ENCODE results near the gene EBPL.

GRCh38 chr13:49616676-49617065 is 74.6 kb downstream of the EBPL start:
- TF ChIP-seq, protein P1, sequence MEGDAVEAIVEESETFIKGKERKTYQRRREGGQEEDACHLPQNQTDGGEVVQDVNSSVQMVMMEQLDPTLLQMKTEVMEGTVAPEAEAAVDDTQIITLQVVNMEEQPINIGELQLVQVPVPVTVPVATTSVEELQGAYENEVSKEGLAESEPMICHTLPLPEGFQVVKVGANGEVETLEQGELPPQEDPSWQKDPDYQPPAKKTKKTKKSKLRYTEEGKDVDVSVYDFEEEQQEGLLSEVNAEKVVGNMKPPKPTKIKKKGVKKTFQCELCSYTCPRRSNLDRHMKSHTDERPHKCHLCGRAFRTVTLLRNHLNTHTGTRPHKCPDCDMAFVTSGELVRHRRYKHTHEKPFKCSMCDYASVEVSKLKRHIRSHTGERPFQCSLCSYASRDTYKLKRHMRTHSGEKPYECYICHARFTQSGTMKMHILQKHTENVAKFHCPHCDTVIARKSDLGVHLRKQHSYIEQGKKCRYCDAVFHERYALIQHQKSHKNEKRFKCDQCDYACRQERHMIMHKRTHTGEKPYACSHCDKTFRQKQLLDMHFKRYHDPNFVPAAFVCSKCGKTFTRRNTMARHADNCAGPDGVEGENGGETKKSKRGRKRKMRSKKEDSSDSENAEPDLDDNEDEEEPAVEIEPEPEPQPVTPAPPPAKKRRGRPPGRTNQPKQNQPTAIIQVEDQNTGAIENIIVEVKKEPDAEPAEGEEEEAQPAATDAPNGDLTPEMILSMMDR (IDR thresholded peaks at IDR 0.05), result no peak
- TF ChIP-seq POLR2A (IDR thresholded peaks at IDR 0.05), result no peak
- no peak for TF ChIP-seq EP300 (IDR thresholded peaks at IDR 0.05)

Data from upper lobe of left lung (tissue), 4 donors.